ENCODE measurements around the gene WNK2. TPM values are rescaled to one million over a fixed set of nuclear protein-coding genes. Genes with fewer than 3 reads are reported as not detected.

The WNK2 gene
- total RNA-seq, 2 donors from 2014 or later = not detected

DNA sequence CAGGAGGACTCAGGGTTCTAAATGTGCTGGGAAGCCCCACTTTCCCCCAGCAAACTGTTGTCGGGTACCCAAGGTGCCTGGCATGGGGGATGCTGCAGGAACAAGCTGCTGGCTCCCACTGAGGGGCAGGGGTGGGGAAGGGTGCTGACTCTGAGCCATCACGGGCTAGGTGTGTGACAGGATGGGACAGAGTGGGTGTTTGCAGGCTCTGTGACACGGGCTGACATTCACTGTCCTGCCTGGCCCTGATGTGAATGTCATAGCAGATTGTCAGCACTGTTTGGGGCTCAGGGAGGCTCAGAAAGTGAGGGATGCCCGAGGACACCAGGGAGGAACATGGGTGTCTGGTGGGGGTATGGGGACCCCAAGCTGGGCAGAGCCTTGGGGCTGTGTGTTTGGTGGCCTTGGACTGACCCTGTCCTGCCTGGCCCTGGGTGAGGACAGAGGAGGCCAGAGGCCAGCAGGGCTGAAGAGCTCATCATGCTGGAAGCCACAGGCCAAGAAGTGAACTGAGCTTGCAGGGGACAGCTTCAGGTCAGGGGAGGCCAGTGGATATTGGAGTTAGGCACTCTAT lies 20.6 kb downstream of the WNK2 start:
- ATAC-seq (no peak), DNase-seq (no peak)
- Mint-ChIP-seq H3K27ac (no peak overlapping the region), H3K27me3 (peaks cover 14% of the 10 kb centered on the region), H3K4me1 (peaks cover 6% of the 10 kb centered on the region), H3K36me3 (ENCODE audit: low read depth) (no peaks in the 10 kb centered on the region), H3K4me3 (no peak overlapping the region)
- H3K9me3 ChIP-seq (ENCODE audit: control insufficient read depth, low read length, poor library complexity, severe bottlenecking) = no peaks in the 10 kb centered on the region

DNA sequence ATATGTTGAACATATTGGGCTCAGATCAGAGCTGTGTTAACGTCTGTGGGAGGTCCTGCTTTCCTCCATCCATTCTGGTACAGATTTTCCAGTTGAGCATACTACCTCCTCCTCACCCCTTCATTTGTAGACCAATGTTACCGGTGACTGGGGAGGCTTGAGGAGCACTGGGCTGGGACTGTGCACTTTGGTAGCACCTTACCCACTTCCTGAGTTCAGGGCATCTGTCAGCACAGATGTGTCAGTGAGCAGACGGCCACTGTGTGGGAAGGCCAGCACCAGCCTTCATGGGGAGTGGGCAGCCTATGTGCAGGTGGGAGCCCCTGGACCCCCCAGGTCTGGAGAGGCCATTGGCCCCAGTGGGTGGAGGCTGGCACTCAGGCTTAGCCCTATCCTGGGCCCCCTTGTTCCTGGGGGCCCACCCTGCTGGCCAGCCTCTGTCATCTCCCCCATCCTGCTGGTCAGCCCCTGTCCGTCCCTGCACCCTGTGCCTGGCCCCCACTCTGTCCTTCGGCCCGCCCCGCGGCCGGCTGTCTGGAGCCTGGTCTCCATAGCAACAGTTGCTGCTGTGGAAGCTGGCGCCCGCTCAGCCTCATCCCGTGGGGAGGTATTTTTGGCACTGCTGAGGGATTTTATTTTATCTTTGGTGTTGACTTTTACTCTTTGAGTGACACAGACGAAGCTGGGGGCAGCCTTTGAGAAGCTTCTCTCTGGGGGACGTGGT lies 21.3 kb downstream of the WNK2 start:
- no peak overlapping the region for H3K4me3 Mint-ChIP-seq
- DNase-seq (no peak), ATAC-seq (no peak)

GRCh38 chr9:93205896-93206575 lies 22.1 kb downstream of the WNK2 start:
- DNase-seq (no peak), ATAC-seq (no peak)
- peaks cover 14% of the 10 kb centered on the region for H3K27me3 Mint-ChIP-seq
- no peaks in the 10 kb centered on the region for H3K36me3 Mint-ChIP-seq (ENCODE audit: low read depth)
- H3K27ac Mint-ChIP-seq = no peak overlapping the region
- peaks cover 6% of the 10 kb centered on the region for H3K4me1 Mint-ChIP-seq
- H3K9me3 ChIP-seq (ENCODE audit: control insufficient read depth, low read length, poor library complexity, severe bottlenecking) = no peaks in the 10 kb centered on the region
- no peak overlapping the region for H3K4me3 Mint-ChIP-seq

More for the DNA sequence above, 21.3 kb downstream of the WNK2 start:
- H3K9me3 ChIP-seq (ENCODE audit: control insufficient read depth, low read length, poor library complexity, severe bottlenecking) = no peaks in the 10 kb centered on the region
- H3K27ac Mint-ChIP-seq = no peak overlapping the region
- peaks cover 14% of the 10 kb centered on the region for H3K27me3 Mint-ChIP-seq
- peaks cover 6% of the 10 kb centered on the region for H3K4me1 Mint-ChIP-seq
- no peaks in the 10 kb centered on the region for H3K36me3 Mint-ChIP-seq (ENCODE audit: low read depth)

DNA sequence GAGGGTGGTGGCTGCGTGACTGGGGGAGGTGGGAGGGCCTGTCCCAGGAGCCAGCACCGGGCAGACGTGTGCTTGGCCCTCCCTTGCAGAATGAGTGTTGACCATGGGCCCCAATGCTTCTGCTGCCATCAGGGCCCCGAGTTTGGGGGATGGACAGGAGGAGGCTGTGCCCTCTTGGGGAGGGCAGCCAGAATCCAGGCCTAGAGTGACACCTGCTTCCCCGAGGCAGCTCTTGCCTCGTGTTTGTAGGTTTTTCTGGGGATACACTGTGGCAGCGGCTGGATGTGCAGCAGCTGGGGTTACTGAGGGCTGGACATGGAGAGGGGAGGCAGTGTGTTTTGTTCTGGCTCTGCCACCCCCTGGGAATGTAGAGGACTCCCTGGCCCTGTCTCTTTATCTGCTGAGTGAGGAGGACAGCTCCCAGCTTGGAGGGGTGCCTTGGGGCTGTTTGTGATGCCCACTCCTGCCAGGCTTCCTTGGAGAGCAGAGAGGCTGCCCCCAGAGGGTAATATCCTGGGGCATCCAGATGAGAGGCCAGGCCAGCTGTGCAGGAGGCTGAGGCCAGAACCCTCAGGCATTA lies 22.7 kb downstream of the WNK2 start:
- Mint-ChIP-seq H3K4me1 (peaks cover 6% of the 10 kb centered on the region), H3K4me3 (no peak overlapping the region), H3K36me3 (ENCODE audit: low read depth) (no peaks in the 10 kb centered on the region), H3K27me3 (peaks cover 14% of the 10 kb centered on the region), H3K27ac (no peak overlapping the region)
- no peaks in the 10 kb centered on the region for H3K9me3 ChIP-seq (ENCODE audit: control insufficient read depth, low read length, poor library complexity, severe bottlenecking)
- no peak for DNase-seq
- no peak for ATAC-seq

DNA sequence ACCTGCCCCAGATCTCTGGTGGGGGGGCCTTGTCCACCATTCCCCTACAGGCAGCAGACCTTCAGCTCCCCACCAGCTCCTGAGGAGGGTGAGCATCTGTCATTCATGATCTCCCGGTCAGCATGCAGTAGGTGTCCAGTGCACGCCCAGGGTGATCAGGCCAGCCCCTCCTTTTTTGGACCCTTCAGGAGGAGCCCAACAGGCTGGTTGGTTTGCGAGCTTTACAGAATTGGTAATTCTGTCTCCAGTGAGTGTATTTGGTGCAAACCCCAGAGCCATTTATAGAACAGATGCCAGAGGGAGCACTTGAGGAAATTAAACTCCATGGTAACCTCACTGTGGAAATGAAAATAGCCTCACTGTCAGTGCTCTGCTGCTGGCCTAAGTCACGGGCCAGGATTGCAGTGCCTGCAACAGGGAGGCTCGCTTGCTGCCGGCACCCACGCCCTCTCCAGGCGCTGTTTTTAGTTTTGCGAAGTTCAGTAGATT lies 23.4 kb downstream of the WNK2 start:
- Mint-ChIP-seq H3K36me3 (ENCODE audit: low read depth) (no peaks in the 10 kb centered on the region), H3K4me1 (peaks cover 6% of the 10 kb centered on the region), H3K27me3 (peaks cover 14% of the 10 kb centered on the region), H3K4me3 (no peak overlapping the region), H3K27ac (no peak overlapping the region)
- no peaks in the 10 kb centered on the region for H3K9me3 ChIP-seq (ENCODE audit: control insufficient read depth, low read length, poor library complexity, severe bottlenecking)
- ATAC-seq (no peak), DNase-seq (no peak)

DNA sequence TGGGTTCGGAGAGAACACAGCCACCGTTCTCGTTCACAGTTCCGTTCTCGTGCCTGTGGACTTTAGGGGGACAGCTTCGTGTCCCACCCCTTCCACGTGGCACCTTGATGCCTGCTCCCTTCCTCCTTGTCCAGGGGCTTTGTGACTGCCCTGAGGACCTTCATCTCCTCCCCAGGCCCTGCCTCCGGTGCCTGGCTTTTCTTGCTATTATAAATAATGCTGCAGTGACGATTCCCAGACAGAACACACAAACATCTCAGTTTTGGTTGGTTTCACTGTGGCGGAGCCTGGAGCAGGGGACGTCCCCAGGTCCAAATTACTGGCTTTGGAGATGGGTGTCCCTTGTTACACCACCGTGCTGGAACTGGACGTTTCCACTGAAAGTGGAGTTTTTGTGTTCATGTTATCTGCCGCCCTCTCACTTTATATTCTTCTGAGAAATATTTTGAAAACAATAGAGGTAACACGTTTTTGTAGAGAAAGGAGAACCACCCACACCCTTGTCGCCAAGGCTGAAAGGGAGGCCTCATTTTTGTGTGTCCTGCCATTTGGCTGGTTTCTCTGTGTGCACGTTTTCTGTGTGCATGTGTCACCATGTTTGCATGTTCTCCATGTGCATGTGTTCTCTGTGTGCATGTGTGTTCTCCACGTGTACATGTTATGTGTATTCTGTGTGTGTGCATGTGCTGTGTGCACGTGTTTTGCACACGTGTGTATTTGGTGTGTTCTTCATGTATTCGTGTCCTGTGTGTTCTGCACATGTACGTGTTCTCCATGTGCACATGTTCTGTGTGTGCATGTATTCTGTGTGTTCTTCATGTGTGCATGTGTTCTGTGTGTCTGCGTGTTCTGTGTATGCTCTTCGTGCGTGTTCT lies 24.2 kb downstream of the WNK2 start:
- DNase-seq = no peak
- H3K9me3 ChIP-seq (ENCODE audit: control insufficient read depth, low read length, poor library complexity, severe bottlenecking) = no peaks in the 10 kb centered on the region
- Mint-ChIP-seq H3K4me1 (peaks cover 6% of the 10 kb centered on the region), H3K27me3 (peaks cover 11% of the 10 kb centered on the region), H3K27ac (no peak overlapping the region), H3K4me3 (no peak overlapping the region), H3K36me3 (ENCODE audit: low read depth) (no peaks in the 10 kb centered on the region)
- no peak for ATAC-seq

GRCh38 chr9:93209097-93209496 lies 25.2 kb downstream of the WNK2 start:
- H3K27ac Mint-ChIP-seq = no peak overlapping the region
- H3K9me3 ChIP-seq (ENCODE audit: control insufficient read depth, low read length, poor library complexity, severe bottlenecking) = no peaks in the 10 kb centered on the region
- H3K4me3 Mint-ChIP-seq = no peak overlapping the region
- H3K36me3 Mint-ChIP-seq (ENCODE audit: low read depth) = no peaks in the 10 kb centered on the region
- H3K4me1 Mint-ChIP-seq = peaks cover 5% of the 10 kb centered on the region
- ATAC-seq (no peak), DNase-seq (no peak)
- H3K27me3 Mint-ChIP-seq = peaks cover 1% of the 10 kb centered on the region

- ATAC-seq (no peak), DNase-seq (no peak)
- H3K4me3 Mint-ChIP-seq = no peak overlapping the region
- H3K9me3 ChIP-seq (ENCODE audit: control insufficient read depth, low read length, poor library complexity, severe bottlenecking) = no peaks in the 10 kb centered on the region
- peaks cover 1% of the 10 kb centered on the region for H3K4me1 Mint-ChIP-seq
- H3K36me3 Mint-ChIP-seq (ENCODE audit: low read depth) = no peaks in the 10 kb centered on the region
- no peak overlapping the region for H3K27ac Mint-ChIP-seq
- no peaks in the 10 kb centered on the region for H3K27me3 Mint-ChIP-seq
Observed at GRCh38 chr9:93209576-93210323, 25.8 kb downstream of the WNK2 start.

- H3K4me3 Mint-ChIP-seq = no peak overlapping the region
Observed at GRCh38 chr9:93210324-93210973, 26.5 kb downstream of the WNK2 start.

DNA sequence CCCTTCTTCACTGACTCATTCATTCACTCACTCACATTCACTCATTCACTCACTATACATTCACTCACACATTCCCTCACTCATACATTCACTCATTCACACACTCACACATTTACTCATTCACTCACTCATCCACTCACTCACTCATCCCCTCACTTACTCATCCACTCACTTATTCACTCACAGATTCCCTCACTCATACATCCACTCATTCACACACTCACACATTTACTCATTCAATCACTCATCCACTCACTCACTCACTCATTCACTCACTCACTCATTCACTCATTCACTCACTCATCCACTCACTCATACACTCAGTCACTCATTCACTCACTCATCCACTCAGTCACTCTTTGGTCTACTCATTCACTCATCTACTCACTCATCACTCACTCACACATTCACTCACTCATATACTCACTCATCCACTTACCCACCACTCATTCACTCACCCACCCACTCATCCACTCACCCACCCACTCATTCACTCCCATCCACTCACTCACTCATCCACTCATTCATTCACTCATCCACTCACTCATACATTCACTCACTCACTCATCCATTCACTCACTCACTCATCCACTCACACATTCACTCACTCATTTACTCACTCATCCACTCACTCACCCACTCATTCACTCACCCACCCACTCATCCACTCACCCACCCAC lies 27.2 kb downstream of the WNK2 start:
- Mint-ChIP-seq H3K4me3 (no peak overlapping the region), H3K4me1 (no peaks in the 10 kb centered on the region), H3K27me3 (no peaks in the 10 kb centered on the region), H3K27ac (no peak overlapping the region), H3K36me3 (ENCODE audit: low read depth) (no peaks in the 10 kb centered on the region)
- ATAC-seq = no peak
- H3K9me3 ChIP-seq (ENCODE audit: control insufficient read depth, low read length, poor library complexity, severe bottlenecking) = peaks cover 4% of the 10 kb centered on the region
- no peak for DNase-seq

More at GRCh38 chr9:93210324-93210973, 26.5 kb downstream of the WNK2 start:
- Mint-ChIP-seq H3K36me3 (ENCODE audit: low read depth) (no peaks in the 10 kb centered on the region), H3K27ac (no peak overlapping the region), H3K27me3 (no peaks in the 10 kb centered on the region), H3K4me1 (no peaks in the 10 kb centered on the region)
- ATAC-seq = no peak
- no peak for DNase-seq
- H3K9me3 ChIP-seq (ENCODE audit: control insufficient read depth, low read length, poor library complexity, severe bottlenecking) = peaks cover 3% of the 10 kb centered on the region

GRCh38 chr9:93211654-93212001 lies 27.7 kb downstream of the WNK2 start:
- Mint-ChIP-seq H3K4me3 (no peak overlapping the region), H3K27ac (no peak overlapping the region), H3K4me1 (no peaks in the 10 kb centered on the region), H3K36me3 (ENCODE audit: low read depth) (no peaks in the 10 kb centered on the region), H3K27me3 (no peaks in the 10 kb centered on the region)
- ATAC-seq = no peak
- H3K9me3 ChIP-seq (ENCODE audit: control insufficient read depth, low read length, poor library complexity, severe bottlenecking) = peaks cover 4% of the 10 kb centered on the region
- DNase-seq = no peak
